Activated gamma-delta T cell (primary cell): ENCODE data around the gene COPS2.

Experiments
- DNase-seq: peaks from one replicate; lab custom pipeline; 2025; lab: John Stamatoyannopoulos, UW

Gene COPS2

DNA sequence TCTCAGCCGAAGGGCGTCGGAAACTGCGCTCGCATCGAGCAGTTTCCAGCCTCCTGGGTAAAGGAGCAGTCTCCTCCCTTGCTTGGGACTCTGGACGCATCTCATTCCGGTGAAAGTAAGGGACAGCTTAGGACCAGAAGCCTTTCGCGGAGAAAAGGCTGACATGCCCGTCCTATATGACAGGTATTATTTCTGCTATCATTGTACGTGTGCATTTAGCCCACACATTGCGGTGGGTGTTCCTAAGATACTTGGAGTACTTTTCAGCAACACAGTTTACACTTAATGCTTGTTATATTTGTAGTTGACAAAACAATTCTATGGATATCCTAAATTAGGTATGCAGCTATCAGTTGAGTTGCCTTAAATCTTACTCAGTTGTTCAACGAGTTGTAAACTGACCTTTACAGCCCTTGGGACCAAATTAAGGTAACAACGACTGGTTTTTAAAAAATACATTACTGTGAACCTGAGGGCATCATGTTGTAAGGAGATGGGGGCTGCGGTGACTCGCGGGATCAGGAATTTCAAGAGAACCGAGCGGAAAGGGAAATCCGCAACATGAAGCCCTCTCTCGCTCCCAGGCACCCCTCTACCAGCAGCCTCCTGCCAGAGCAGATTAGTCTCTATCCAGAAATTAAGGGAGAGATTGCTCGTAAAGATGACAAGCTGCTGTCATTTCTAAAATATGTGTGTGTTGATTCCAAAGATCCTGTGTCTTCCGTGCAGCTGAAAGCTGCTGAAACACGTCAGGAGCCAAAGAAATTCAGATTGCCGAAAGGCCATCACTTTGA is 632 bp upstream of the COPS2 start:
- DNase-seq = no peak

- no peak for DNase-seq
These were observed 645 bp downstream of the COPS2 start for GRCh38 chr15:49154799-49155109.

DNA sequence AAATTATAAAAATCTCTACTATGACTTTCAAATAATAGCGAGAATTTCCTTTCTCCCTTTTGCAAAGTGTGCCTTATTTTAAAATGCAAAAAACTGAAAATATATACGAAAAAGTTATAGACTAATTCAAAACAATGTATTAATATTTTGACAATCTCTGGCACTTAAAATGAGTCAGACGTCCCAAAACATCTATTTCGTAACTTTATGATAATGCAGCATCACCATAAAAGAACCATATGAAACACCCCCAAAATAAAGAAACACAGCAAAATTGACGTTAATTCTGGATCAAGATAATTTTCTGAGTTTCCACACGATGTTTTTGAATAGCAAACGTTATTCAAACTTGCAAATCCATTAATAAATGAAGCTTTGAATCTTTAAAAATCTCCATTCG is 1.0 kb downstream of the COPS2 start:
- DNase-seq = no peak

DNA sequence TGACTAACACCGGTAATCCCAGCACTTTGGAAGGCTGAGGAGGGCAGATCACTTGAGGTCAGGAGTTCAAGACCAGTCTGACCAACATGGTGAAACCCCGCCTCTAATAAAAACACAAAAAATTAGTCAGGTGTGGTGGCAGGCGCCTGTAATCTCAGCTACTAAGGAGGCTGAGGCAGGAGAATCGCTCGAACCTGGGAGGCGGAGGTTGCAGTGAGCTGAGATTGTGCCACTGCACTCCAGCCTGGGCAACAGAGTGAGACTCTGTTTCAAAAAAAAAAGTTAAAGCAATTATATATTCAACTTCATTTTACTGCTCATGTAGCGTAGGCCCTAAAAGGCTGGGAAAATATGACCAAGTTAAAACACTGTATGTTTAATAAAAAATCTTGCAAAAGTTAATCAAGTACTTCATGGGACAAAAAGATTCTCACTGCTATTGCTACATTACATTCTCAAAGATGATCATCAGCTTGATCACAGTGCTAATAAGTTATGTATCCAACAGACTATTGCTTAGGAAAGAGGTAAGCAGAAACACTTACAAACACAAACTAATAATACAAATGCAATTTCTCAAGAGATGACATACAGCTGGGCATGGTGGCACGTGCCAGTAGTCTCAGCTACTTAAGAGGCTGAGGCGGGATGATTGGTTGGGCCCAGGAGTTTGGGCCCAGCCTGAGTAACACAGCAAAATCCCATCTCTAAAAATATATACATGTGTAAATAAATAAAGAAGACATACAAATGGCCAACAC is 2.7 kb downstream of the COPS2 start:
- no peak for DNase-seq

GRCh38 chr15:49151831-49152230 is 3.6 kb downstream of the COPS2 start:
- DNase-seq = no peak

- no peak for DNase-seq
These were observed 6.7 kb downstream of the COPS2 start for GRCh38 chr15:49148727-49149126.

- no peak for DNase-seq
These were observed 7.1 kb downstream of the COPS2 start for GRCh38 chr15:49148298-49148697.

DNA sequence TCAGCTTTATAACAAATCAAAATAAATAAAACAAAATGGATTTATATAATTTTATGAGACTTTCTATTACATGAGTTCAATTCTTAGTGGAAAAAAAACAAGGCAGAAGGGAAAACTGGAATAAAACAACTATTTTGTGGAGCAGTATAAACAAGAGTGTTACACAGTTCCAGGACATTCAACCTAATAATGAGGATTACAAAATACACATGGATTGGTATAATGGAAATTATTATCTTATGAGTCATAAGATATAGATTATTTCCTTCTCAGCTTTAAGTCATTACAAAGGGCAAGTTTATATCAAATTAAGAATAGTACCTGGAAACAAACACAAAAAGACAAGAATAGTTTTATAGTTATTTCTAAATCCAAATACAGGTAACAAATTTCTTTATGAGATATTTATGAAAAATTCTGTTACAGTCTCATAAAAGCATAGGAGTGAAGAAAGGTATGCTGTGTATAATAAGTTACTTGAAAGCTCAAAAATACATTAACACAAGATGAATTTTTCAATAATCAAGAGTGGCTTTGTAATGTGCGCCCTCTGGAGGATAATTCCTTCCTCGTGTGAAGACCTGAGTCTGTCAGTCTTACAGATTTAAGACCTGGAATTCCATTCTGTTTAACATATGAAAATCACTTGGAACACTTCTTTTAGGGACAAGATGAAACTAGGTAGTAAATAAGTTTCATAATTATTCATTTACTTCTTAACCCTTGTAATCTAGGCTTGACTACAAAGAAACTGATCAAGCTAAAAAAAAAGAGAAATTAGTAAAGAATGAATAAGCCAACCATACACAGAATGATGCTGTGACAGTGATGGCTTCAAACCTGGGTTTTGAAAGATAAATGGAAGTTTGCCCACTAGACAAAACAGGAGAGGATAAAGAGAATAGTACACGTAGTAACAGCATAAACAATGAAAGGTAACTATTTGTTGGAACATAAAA is 9.5 kb downstream of the COPS2 start:
- no peak for DNase-seq

- DNase-seq = no peak
These were observed 17.5 kb downstream of the COPS2 start for GRCh38 chr15:49137861-49138260.

DNA sequence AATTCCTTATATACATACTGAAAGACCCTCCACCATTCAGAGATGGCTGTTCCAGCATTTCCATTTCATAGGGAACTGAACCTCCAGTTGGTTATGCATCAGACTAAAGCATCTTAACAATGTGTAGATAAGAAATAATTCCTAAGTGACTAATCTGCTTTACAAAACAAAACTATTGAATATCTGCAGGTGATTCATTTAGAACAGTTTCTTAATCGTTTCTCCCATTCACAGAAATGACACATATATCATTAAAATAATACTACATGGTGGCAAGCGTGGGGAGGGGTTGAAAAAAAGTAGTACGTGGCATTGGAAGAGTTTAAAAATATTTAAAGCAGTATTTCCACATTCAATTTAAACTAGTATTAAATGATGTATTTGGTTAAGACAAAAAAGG is 19.5 kb downstream of the COPS2 start:
- no peak for DNase-seq

- DNase-seq = no peak
These were observed 20.0 kb downstream of the COPS2 start for GRCh38 chr15:49135342-49135857.

GRCh38 chr15:49134683-49135341 is 20.6 kb downstream of the COPS2 start:
- DNase-seq = no peak

GRCh38 chr15:49131403-49131802 is 24.0 kb downstream of the COPS2 start:
- DNase-seq = no peak

- DNase-seq = no peak
These were observed 31.0 kb downstream of the COPS2 start for GRCh38 chr15:49124371-49124770.

- no peak for DNase-seq
These were observed 32.8 kb downstream of the COPS2 start for GRCh38 chr15:49122541-49123062.

DNA sequence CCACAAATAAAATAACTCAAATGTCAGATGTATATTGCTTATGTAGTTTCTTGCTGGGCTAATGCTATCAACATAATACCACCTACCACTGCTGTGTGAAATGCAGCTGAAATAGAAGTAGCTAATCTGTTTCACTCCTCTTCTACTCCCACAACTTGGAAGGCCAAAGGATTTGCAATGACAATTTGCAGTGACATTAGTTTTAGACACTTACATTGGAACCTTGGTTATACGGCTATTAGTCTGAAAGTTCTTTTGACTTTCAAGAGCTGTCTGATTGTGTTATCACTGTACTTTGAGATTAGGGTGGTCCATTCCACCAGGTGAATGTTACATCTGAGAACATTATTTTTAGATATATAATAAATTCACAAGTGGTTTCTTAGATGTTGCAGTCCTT is 33.5 kb downstream of the COPS2 start:
- DNase-seq = no peak

GRCh38 chr15:49120832-49121231 is 34.6 kb downstream of the COPS2 start:
- no peak for DNase-seq

GRCh38 chr15:49116108-49116857 is 39.1 kb downstream of the COPS2 start:
- no peak for DNase-seq

DNA sequence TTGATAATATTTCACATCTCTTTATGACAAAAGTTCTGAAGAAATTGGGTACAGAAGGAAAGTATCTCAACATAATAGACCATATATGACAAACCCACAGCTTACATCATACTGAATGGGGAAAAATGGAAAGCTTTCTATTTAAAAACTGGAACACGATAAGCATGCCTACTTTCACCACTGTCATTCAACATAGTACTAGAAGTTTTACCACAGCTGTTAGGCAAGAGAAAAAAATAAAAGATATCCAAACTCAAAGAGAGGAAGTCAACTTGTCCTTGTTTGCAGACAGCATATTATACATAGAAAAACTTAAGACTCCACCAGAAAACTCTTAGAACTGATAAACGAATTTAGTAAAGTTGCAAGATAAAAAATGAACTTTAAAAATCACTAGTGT is 40.3 kb downstream of the COPS2 start:
- no peak for DNase-seq

- DNase-seq = no peak
These were observed 45.0 kb downstream of the COPS2 start for GRCh38 chr15:49110158-49110944.
